GM20431 (cell line): Measurements from ENCODE around the gene SNX22.

Experiments
- in situ Hi-C: fragments of 300-500 bp; cut with MseI, MboI; formaldehyde crosslinking; loops from one replicate; pipeline ENCODE4 v1.15.0; 2020; ENCODE audit warnings: low sequenced_read_pairs; ENCODE audit not compliant: unreplicated experiment

Gene SNX22

GRCh38 chr15:64153480-64154367, 2.2 kb downstream of the SNX22 start:
- in situ Hi-C loops = no loop called here

GRCh38 chr15:64155802-64156651, 4.5 kb downstream of the SNX22 start:
- in situ Hi-C loops = no loop called here

- in situ Hi-C loops = no loop called here
Observed at GRCh38 chr15:64156652-64157331, 5.3 kb downstream of the SNX22 start.

- in situ Hi-C loops = no loop called here
Observed at GRCh38 chr15:64157599-64158125, 6.1 kb downstream of the SNX22 start.

- in situ Hi-C loops = no loop called here
Observed at GRCh38 chr15:64158363-64159134, 7.0 kb downstream of the SNX22 start.

GRCh38 chr15:64161688-64162477, 10.4 kb downstream of the SNX22 start:
- in situ Hi-C loops = no loop called here

- in situ Hi-C loops = no loop called here
Observed at GRCh38 chr15:64162478-64162868, 10.9 kb downstream of the SNX22 start.

- in situ Hi-C loops = no loop called here
Observed at GRCh38 chr15:64162869-64163658, 11.5 kb downstream of the SNX22 start, which contains the start of gene PPIB. Gene PPIB (minus strand): TSS chr15:64163022. CDS start chr15:64162986, 36 bp downstream.

GRCh38 chr15:64163659-64164362, 12.3 kb downstream of the SNX22 start:
- in situ Hi-C loops = no loop called here

GRCh38 chr15:64164436-64164835, 12.9 kb downstream of the SNX22 start:
- in situ Hi-C loops = no loop called here

- in situ Hi-C loops = no loop called here
Observed at GRCh38 chr15:64166102-64166890, 14.8 kb downstream of the SNX22 start.

GRCh38 chr15:64180235-64180824, 28.8 kb downstream of the SNX22 start:
- in situ Hi-C loops = no loop called here

- in situ Hi-C loops = no loop called here
Observed at GRCh38 chr15:64182859-64183370, 31.4 kb downstream of the SNX22 start.

- in situ Hi-C loops = no loop called here
Observed at GRCh38 chr15:64185146-64185911, 33.8 kb downstream of the SNX22 start.
